CD4-positive, alpha-beta T cell (primary cell): ENCODE results near the gene TTLL8. TPM values are rescaled to one million over a fixed set of nuclear protein-coding genes. Genes with fewer than 3 reads are reported as not detected.

Source experiments
- ATAC-seq: fragments of 200-7000 bp; cut with Tn5 transposase; one replicate; pipeline ENCODE4 v1.10.0; 2022; ENCODE audit warnings: mild to moderate bottlenecking; ENCODE audit not compliant: poor library complexity
- CTCF ChIA-PET: fragments of 350-600 bp; sonication (Branson Sonifier 250); formaldehyde crosslinking; loops from one replicate; lab custom pipeline; 2021; ENCODE audit warnings: antibody characterized with exemption, inconsistent platforms; lab: Charles Lee
- POLR2A ChIA-PET: fragments of 350-600 bp; sonication (Branson Sonifier 250); formaldehyde crosslinking; loops from one replicate; lab custom pipeline; 2021; ENCODE audit warnings: antibody characterized with exemption, inconsistent platforms; lab: Charles Lee
- DNase-seq, 14 experiments: peaks; one replicate each; pipeline ENCODE4 v3.0.0-alpha.2; 2013 to 2020; ENCODE audit warnings: mixed read lengths in 2 of 14
- H3K27ac ChIP-seq, 2 donors: one replicate each; pipeline versions ENCODE4 v1.5.1 to v1.7.0; 2013; ENCODE audit warnings: low read length in 2 of 2, low read depth in 1 of 2, mild to moderate bottlenecking in 1 of 2
- H3K27me3 ChIP-seq, 2 experiments: 1 replicate in 1 of 2; 2 replicates in 1 of 2; pipeline versions ENCODE4 v1.6.1 to v1.7.0; 2013; ENCODE audit warnings: low read length in 2 of 2, control low read depth in 1 of 2, mild to moderate bottlenecking in 1 of 2, moderate library complexity in 1 of 2; ENCODE audit not compliant: insufficient read depth in 2 of 2, control insufficient read depth in 1 of 2
- H3K36me3 ChIP-seq: one replicate; pipeline ENCODE4 v1.6.1; 2013; ENCODE audit warnings: low read length, control low read depth; ENCODE audit not compliant: insufficient read depth
- H3K4me1 ChIP-seq: one replicate; pipeline ENCODE4 v1.6.1; 2013; ENCODE audit warnings: low read length, control low read depth; ENCODE audit not compliant: insufficient read depth
- H3K4me3 ChIP-seq: one replicate; pipeline ENCODE4 v1.5.1; 2013; ENCODE audit warnings: mild to moderate bottlenecking, low read length, moderate library complexity
- H3K9me3 ChIP-seq, 2 experiments: 1 replicate in 1 of 2; 2 replicates in 1 of 2; pipeline versions ENCODE4 v1.6.1 to v1.7.0; 2013; ENCODE audit warnings: low read length in 2 of 2, mild to moderate bottlenecking in 2 of 2, control low read depth in 1 of 2, moderate library complexity in 1 of 2; ENCODE audit not compliant: control insufficient read depth in 1 of 2, insufficient read depth in 1 of 2
- H3K27ac Mint-ChIP-seq: one replicate; pipeline ENCODE4 v1.8.0; 2020; ENCODE audit warnings: mixed read lengths
- H3K27me3 Mint-ChIP-seq: one replicate; pipeline ENCODE4 v1.8.0; 2021; ENCODE audit warnings: mixed read lengths
- H3K36me3 Mint-ChIP-seq: one replicate; pipeline ENCODE4 v1.8.0; 2021; ENCODE audit warnings: low read depth, mixed read lengths
- H3K4me1 Mint-ChIP-seq: one replicate; pipeline ENCODE4 v1.8.0; 2021; ENCODE audit warnings: low read depth, mixed read lengths
- H3K4me3 Mint-ChIP-seq: one replicate; pipeline ENCODE4 v1.8.0; 2020; ENCODE audit warnings: mild to moderate bottlenecking, mixed read lengths
- H3K9me3 Mint-ChIP-seq: one replicate; pipeline ENCODE4 v1.8.0; 2020; ENCODE audit warnings: mixed read lengths
- intact Hi-C, 2 experiments: fragments of 100-400 bp; cut with DNase I in 1 of 2; cut with micrococcal nuclease in 1 of 2; formaldehyde crosslinking; loops; one replicate each; pipeline versions ENCODE4 v1.15.1 to v1.9.0; 2023 to 2025; cut with DNase I, micrococcal nuclease
- total RNA-seq, 174 experiments: library from RNA in 2 of 174; stranded (reverse) in 2 of 174; gene quantifications; one replicate each; pipeline ENCODE4 v1.2.3 and lab custom pipeline; 2021 to 2026
- TF ChIP-seq, protein P1 (sequence below): fragments of 200-600 bp; IDR thresholded peaks from one replicate; pipeline ENCODE4 v1.8.0; 2022; ENCODE audit warnings: antibody characterized with exemption, mild to moderate bottlenecking

The TTLL8 gene
- total RNA-seq, 2 experiments from 2014 or later: not detected

DNA sequence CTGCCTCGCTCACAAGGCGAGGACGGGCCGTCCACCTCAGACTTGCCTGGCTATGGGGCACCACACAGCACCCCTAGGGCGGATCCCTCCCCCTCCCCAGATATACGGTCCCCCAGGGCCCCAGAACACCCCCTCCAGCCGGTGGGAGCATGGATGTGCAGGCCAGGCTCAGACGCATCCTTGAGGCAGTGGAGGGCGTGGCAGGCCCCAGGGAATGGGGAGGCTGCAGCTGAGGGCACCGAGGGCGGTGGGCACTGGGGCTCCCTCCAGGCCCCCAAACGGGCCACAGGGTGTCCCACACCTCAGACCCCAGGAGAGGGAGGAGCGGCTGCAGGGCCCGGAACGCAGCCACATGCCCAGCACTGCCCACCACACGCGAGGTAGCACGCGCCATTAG lies 12.1 kb downstream of the TTLL8 start:
- Histone ChIP-seq H3K36me3 (no peaks in the 10 kb centered on the region), H3K4me3 (no peak overlapping the region), H3K4me1 (peaks cover 10% of the 10 kb centered on the region), H3K9me3 (no peaks in the 10 kb centered on the region), H3K27me3 (peaks cover 4 to 5% of the 10 kb centered on the region in 2 experiments), H3K27ac (no peak overlapping the region)
- peaks cover 8% of the 10 kb centered on the region for H3K4me1 Mint-ChIP-seq
- H3K36me3 Mint-ChIP-seq: no peaks in the 10 kb centered on the region
- no peaks in the 10 kb centered on the region for H3K9me3 Mint-ChIP-seq
- TF ChIP-seq, protein P1, sequence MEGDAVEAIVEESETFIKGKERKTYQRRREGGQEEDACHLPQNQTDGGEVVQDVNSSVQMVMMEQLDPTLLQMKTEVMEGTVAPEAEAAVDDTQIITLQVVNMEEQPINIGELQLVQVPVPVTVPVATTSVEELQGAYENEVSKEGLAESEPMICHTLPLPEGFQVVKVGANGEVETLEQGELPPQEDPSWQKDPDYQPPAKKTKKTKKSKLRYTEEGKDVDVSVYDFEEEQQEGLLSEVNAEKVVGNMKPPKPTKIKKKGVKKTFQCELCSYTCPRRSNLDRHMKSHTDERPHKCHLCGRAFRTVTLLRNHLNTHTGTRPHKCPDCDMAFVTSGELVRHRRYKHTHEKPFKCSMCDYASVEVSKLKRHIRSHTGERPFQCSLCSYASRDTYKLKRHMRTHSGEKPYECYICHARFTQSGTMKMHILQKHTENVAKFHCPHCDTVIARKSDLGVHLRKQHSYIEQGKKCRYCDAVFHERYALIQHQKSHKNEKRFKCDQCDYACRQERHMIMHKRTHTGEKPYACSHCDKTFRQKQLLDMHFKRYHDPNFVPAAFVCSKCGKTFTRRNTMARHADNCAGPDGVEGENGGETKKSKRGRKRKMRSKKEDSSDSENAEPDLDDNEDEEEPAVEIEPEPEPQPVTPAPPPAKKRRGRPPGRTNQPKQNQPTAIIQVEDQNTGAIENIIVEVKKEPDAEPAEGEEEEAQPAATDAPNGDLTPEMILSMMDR: no peak
- ChIA-PET CTCF (interaction anchor here (0.6 kb wide), 1 partner anchor 160 kb away, joined by 3 read pairs; no protein-coding TSS in a partner anchor), POLR2A (no interaction called here)
- peaks cover 21% of the 10 kb centered on the region for H3K27me3 Mint-ChIP-seq
- DNase-seq (no peak), ATAC-seq (no peak)
- H3K27ac Mint-ChIP-seq: no peak overlapping the region
- H3K4me3 Mint-ChIP-seq: no peak overlapping the region
- intact Hi-C loops: no loop called here

- H3K27me3 ChIP-seq: peaks cover 4 to 5% of the 10 kb centered on the region in 2 experiments
- H3K27me3 Mint-ChIP-seq: peaks cover 16% of the 10 kb centered on the region
- no peak overlapping the region for H3K4me3 Mint-ChIP-seq
- DNase-seq: no peak
- H3K9me3 ChIP-seq: no peaks in the 10 kb centered on the region
- TF ChIP-seq, protein P1: no peak
- ChIA-PET POLR2A (no interaction called here), CTCF (interaction anchor here (0.6 kb wide), 1 partner anchor 161 kb away, joined by 3 read pairs; no protein-coding TSS in a partner anchor)
- peaks cover 8% of the 10 kb centered on the region for H3K4me1 Mint-ChIP-seq
- H3K9me3 Mint-ChIP-seq: no peaks in the 10 kb centered on the region
- no peak overlapping the region for H3K27ac ChIP-seq
- no peak overlapping the region for H3K4me3 ChIP-seq
- no peak overlapping the region for H3K27ac Mint-ChIP-seq
- intact Hi-C loops: no loop called here
- ATAC-seq: no peak
- H3K4me1 ChIP-seq: peaks cover 10% of the 10 kb centered on the region
- no peaks in the 10 kb centered on the region for H3K36me3 ChIP-seq
- H3K36me3 Mint-ChIP-seq: no peaks in the 10 kb centered on the region
Measured at GRCh38 chr22:50045211-50046018, 12.7 kb downstream of the TTLL8 start.

DNA sequence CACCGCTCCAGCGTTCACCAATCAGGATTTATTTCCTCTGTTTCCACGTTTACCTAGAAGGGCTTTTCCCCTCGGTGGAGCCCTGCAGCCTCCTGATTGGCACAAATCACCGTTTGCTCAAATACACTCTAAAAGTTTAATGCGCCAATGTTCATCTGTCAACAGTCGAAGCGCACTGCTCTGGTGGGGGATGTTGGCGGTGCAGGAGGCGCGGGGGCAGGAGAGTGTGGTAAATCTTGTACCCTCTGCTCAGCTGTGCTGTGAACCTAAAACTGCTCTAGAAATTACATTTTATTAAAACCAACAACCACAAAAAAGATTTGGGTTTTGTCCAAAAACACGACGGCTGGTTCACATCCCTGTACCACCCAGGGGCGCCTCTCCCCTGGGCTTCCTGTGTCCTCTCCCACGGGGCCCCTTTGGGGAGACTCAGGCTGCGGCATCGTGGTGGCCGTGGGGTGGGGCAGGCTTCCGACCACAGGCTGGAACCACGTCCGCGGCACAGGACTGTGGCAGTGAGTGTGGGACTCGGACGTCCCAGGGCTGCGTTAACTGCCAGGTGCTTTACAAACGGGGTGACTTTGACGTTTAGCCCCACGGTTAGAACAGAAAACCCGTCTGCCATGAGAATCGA lies 13.5 kb downstream of the TTLL8 start:
- Mint-ChIP-seq H3K9me3 (no peaks in the 10 kb centered on the region), H3K4me3 (no peak overlapping the region), H3K27ac (no peak overlapping the region), H3K4me1 (peaks cover 8% of the 10 kb centered on the region), H3K27me3 (peaks cover 16% of the 10 kb centered on the region), H3K36me3 (no peaks in the 10 kb centered on the region)
- Histone ChIP-seq H3K4me3 (no peak overlapping the region), H3K4me1 (peaks cover 10% of the 10 kb centered on the region), H3K9me3 (peaks cover 0 to 4% of the 10 kb centered on the region in 2 experiments), H3K27ac (no peak overlapping the region), H3K27me3 (peaks cover 4 to 5% of the 10 kb centered on the region in 2 experiments), H3K36me3 (no peaks in the 10 kb centered on the region)
- no peak for ATAC-seq
- intact Hi-C loops: no loop called here
- TF ChIP-seq, protein P1: no peak
- ChIA-PET POLR2A (no interaction called here), CTCF (no interaction called here)
- no peak for DNase-seq
